Left ventricle myocardium inferior (tissue), 1 donor: ENCODE measurements around the gene PTPRN2. TPM values are rescaled to one million over a fixed set of nuclear protein-coding genes. Genes with fewer than 3 reads are reported as not detected.

ENCODE experiments used
- DNase-seq: peaks from one replicate; pipeline ENCODE4 v3.0.0-alpha.2; 2020
- H3K27ac ChIP-seq: fragments of 200-600 bp; replicated peaks from 2 replicates; pipeline ENCODE4 v1.8.0; 2021
- H3K27me3 ChIP-seq: fragments of 200-600 bp; 2 replicates; pipeline ENCODE4 v1.8.0; 2021; ENCODE audit warnings: low read depth
- H3K36me3 ChIP-seq: fragments of 200-600 bp; 2 replicates; pipeline ENCODE4 v1.8.0; 2021
- H3K4me1 ChIP-seq: fragments of 200-600 bp; 2 replicates; pipeline ENCODE4 v1.8.0; 2021
- H3K4me3 ChIP-seq: fragments of 200-600 bp; 2 replicates; pipeline ENCODE4 v1.8.0; 2021; ENCODE audit warnings: mild to moderate bottlenecking, moderate library complexity
- H3K9me3 ChIP-seq: fragments of 200-600 bp; replicated peaks from 2 replicates; pipeline ENCODE4 v1.8.0; 2021
- intact Hi-C: fragments of 100-400 bp; cut with micrococcal nuclease; formaldehyde crosslinking; loops from one replicate; pipeline ENCODE4 v1.11.0; 2022
- total RNA-seq: library from RNA; stranded (reverse); fragmentation: NEBNext Ultra II Directional; extraction: Animal tissue kit (Norgen Biotek cat#: 25700); gene quantifications from one replicate; pipeline ENCODE4 v1.2.1, GENCODE V29; 2021
- TF ChIP-seq, protein P1 (sequence below): fragments of 200-600 bp; IDR thresholded peaks from 2 replicates; pipeline ENCODE4 v1.8.0; 2021; ENCODE audit warnings: antibody characterized with exemption, mild to moderate bottlenecking, borderline replicate concordance
- donor health status: DM: no; HTN: yes; CAD: no; lungs with severe emphysema.

Gene PTPRN2
- total RNA-seq, 1 donor from 2014 or later = 1.3 TPM

GRCh38 chr7:157774495-157774894 is 813.1 kb downstream of the PTPRN2 start:
- Histone ChIP-seq H3K4me3 (no peak overlapping the region), H3K27ac (no peak overlapping the region), H3K27me3 (peaks cover 61% of the 10 kb centered on the region), H3K4me1 (no peaks in the 10 kb centered on the region), H3K36me3 (no peaks in the 10 kb centered on the region), H3K9me3 (peaks cover 9% of the 10 kb centered on the region)
- intact Hi-C loops = no loop called here
- DNase-seq = no peak
- TF ChIP-seq, protein P1, sequence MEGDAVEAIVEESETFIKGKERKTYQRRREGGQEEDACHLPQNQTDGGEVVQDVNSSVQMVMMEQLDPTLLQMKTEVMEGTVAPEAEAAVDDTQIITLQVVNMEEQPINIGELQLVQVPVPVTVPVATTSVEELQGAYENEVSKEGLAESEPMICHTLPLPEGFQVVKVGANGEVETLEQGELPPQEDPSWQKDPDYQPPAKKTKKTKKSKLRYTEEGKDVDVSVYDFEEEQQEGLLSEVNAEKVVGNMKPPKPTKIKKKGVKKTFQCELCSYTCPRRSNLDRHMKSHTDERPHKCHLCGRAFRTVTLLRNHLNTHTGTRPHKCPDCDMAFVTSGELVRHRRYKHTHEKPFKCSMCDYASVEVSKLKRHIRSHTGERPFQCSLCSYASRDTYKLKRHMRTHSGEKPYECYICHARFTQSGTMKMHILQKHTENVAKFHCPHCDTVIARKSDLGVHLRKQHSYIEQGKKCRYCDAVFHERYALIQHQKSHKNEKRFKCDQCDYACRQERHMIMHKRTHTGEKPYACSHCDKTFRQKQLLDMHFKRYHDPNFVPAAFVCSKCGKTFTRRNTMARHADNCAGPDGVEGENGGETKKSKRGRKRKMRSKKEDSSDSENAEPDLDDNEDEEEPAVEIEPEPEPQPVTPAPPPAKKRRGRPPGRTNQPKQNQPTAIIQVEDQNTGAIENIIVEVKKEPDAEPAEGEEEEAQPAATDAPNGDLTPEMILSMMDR = no peak

DNA sequence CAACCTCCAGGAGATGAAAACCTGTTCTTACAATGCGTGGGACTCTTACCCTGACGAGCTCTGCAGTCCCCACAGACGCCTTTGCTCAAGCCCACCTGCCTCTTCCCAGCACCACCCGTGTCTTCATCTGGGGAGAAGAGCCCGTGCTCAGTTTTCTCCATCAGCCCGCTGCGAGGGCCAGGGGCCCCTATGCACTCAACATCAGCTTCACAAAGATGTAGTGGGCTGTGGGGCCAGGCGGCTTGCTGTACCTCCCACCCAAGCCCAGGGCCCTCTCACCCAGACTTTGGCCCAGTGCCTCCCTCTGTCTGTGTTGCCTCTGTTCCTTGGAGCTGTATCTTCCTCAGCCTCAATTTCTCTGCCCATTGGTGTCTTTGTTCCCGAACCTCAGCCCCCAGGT is 814.3 kb downstream of the PTPRN2 start:
- Histone ChIP-seq H3K9me3 (peaks cover 9% of the 10 kb centered on the region), H3K36me3 (no peaks in the 10 kb centered on the region), H3K4me3 (no peak overlapping the region), H3K27me3 (peaks cover 59% of the 10 kb centered on the region), H3K27ac (no peak overlapping the region), H3K4me1 (no peaks in the 10 kb centered on the region)
- intact Hi-C loops = no loop called here
- TF ChIP-seq, protein P1 = no peak
- DNase-seq = no peak

- DNase-seq = no peak
- Histone ChIP-seq H3K9me3 (peaks cover 9% of the 10 kb centered on the region), H3K27ac (no peak overlapping the region), H3K27me3 (peaks cover 59% of the 10 kb centered on the region), H3K36me3 (no peaks in the 10 kb centered on the region), H3K4me3 (no peak overlapping the region), H3K4me1 (no peaks in the 10 kb centered on the region)
- TF ChIP-seq, protein P1 = no peak
- intact Hi-C loops = no loop called here
Measured at GRCh38 chr7:157772486-157773130, 815.0 kb downstream of the PTPRN2 start.

- peaks cover 9% of the 10 kb centered on the region for H3K9me3 ChIP-seq
- no peak overlapping the region for H3K4me3 ChIP-seq
- TF ChIP-seq, protein P1 = no peak
- no peak overlapping the region for H3K27ac ChIP-seq
- H3K27me3 ChIP-seq = peaks cover 60% of the 10 kb centered on the region
- no peaks in the 10 kb centered on the region for H3K36me3 ChIP-seq
- intact Hi-C loops = no loop called here
- H3K4me1 ChIP-seq = no peaks in the 10 kb centered on the region
- DNase-seq = no peak
Measured at GRCh38 chr7:157771689-157772088, 815.9 kb downstream of the PTPRN2 start.

- Histone ChIP-seq H3K27me3 (peaks cover 60% of the 10 kb centered on the region), H3K27ac (no peak overlapping the region), H3K4me3 (no peak overlapping the region), H3K4me1 (no peaks in the 10 kb centered on the region), H3K36me3 (no peaks in the 10 kb centered on the region), H3K9me3 (peaks cover 9% of the 10 kb centered on the region)
- TF ChIP-seq, protein P1 = no peak
- intact Hi-C loops = no loop called here
- DNase-seq = no peak
Measured at GRCh38 chr7:157770716-157771320, 816.8 kb downstream of the PTPRN2 start.
